ENCODE measurements around the gene NALCN.

Gene NALCN

GRCh38 chr13:101416181-101417042 lies at the start of gene NALCN:
TSS of gene NALCN (minus strand) at chr13:101416508. CDS start at chr13:101399126, 17,382 bp downstream.
- in situ Hi-C loops (cut with MboI; ENCODE audit: low sequenced_read_pairs): no loop called here

- in situ Hi-C loops (cut with MboI; ENCODE audit: low sequenced_read_pairs): no loop called here
These were observed 49.6 kb upstream of the NALCN start for GRCh38 chr13:101465877-101466276.

GRCh38 chr13:101457176-101457575 lies 40.9 kb upstream of the NALCN start:
- in situ Hi-C loops (cut with MboI; ENCODE audit: low sequenced_read_pairs): no loop called here

- in situ Hi-C loops (cut with MboI; ENCODE audit: low sequenced_read_pairs): no loop called here
These were observed 39.6 kb upstream of the NALCN start for GRCh38 chr13:101455863-101456262.

- in situ Hi-C loops (cut with MboI; ENCODE audit: low sequenced_read_pairs): no loop called here
These were observed 38.5 kb upstream of the NALCN start for GRCh38 chr13:101454767-101455166.

- in situ Hi-C loops (cut with MboI; ENCODE audit: low sequenced_read_pairs): no loop called here
These were observed 37.5 kb upstream of the NALCN start for GRCh38 chr13:101453784-101454201.

- in situ Hi-C loops (cut with MboI; ENCODE audit: low sequenced_read_pairs): no loop called here
These were observed 36.5 kb upstream of the NALCN start, which contains the start of gene ITGBL1 for GRCh38 chr13:101452519-101453485. TSS of gene ITGBL1 (plus strand) at chr13:101452675. CDS start at chr13:101452834, 159 bp downstream.

GRCh38 chr13:101451641-101452040 lies 35.3 kb upstream of the NALCN start:
- in situ Hi-C loops (cut with MboI; ENCODE audit: low sequenced_read_pairs): no loop called here

GRCh38 chr13:101450749-101451130 lies 34.4 kb upstream of the NALCN start:
- in situ Hi-C loops (cut with MboI; ENCODE audit: low sequenced_read_pairs): no loop called here

GRCh38 chr13:101449790-101450748 lies 33.8 kb upstream of the NALCN start:
- in situ Hi-C loops (cut with MboI; ENCODE audit: low sequenced_read_pairs): no loop called here

- in situ Hi-C loops (cut with MboI; ENCODE audit: low sequenced_read_pairs): no loop called here
These were observed 31.5 kb upstream of the NALCN start for GRCh38 chr13:101447852-101448251.

- in situ Hi-C loops (cut with MboI; ENCODE audit: low sequenced_read_pairs): no loop called here
These were observed 18.2 kb upstream of the NALCN start for GRCh38 chr13:101434486-101434885.

GRCh38 chr13:101433895-101434294 lies 17.6 kb upstream of the NALCN start:
- in situ Hi-C loops (cut with MboI; ENCODE audit: low sequenced_read_pairs): no loop called here

- in situ Hi-C loops (cut with MboI; ENCODE audit: low sequenced_read_pairs): no loop called here
These were observed 13.4 kb upstream of the NALCN start for GRCh38 chr13:101429733-101430132.

GRCh38 chr13:101425623-101426022 lies 9.3 kb upstream of the NALCN start:
- in situ Hi-C loops (cut with MboI; ENCODE audit: low sequenced_read_pairs): no loop called here

GRCh38 chr13:101425156-101425471 lies 8.8 kb upstream of the NALCN start:
- in situ Hi-C loops (cut with MboI; ENCODE audit: low sequenced_read_pairs): no loop called here

- in situ Hi-C loops (cut with MboI; ENCODE audit: low sequenced_read_pairs): no loop called here
These were observed 8.3 kb upstream of the NALCN start for GRCh38 chr13:101424381-101425155.

GRCh38 chr13:101423872-101424271 lies 7.6 kb upstream of the NALCN start:
- in situ Hi-C loops (cut with MboI; ENCODE audit: low sequenced_read_pairs): no loop called here

- in situ Hi-C loops (cut with MboI; ENCODE audit: low sequenced_read_pairs): no loop called here
These were observed 1.2 kb upstream of the NALCN start for GRCh38 chr13:101417501-101417900.

- in situ Hi-C loops (cut with MboI; ENCODE audit: low sequenced_read_pairs): no loop called here
These were observed 717 bp upstream of the NALCN start for GRCh38 chr13:101417043-101417406.
